Esophagus muscularis mucosa (tissue), 3 donors: ENCODE results near the gene ASAP2.

ENCODE experiments used
- EP300 ChIP-seq: sonication (generic); formaldehyde crosslinking; IDR thresholded peaks from one replicate; pipeline ENCODE4 v1.6.1; 2017; ENCODE audit warnings: antibody characterized with exemption
- TF ChIP-seq, protein P1 (sequence below), 3 experiments: fragments of 200-600 bp in 2 of 3; fragments of 450-650 bp in 1 of 3; sonication (generic) in 2 of 3; IDR thresholded peaks; one replicate each; pipeline ENCODE4 v1.5.1; 2017 to 2019; ENCODE audit warnings: antibody characterized with exemption in 3 of 3, mild to moderate bottlenecking in 2 of 3, moderate library complexity in 1 of 3

DNA sequence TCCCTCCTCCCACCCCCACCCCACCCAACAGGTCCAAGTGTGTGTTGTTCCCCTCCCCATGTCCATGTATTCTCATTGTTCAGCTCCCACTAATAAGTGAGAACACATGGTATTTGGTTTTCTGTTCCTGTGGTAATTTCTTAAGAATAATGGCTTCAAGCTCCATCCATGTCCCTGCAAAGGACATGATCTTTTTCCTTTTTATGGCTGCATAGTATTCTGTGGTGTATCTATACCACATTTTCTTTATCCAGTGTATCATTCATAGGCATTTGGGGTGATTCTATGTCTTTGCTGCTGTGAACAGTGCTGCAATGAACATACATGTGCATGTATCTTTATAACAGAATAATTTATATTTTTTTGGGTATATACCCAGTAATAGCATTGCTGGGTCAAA, 12.3 kb upstream of the ASAP2 start:
- TF ChIP-seq, protein P1, sequence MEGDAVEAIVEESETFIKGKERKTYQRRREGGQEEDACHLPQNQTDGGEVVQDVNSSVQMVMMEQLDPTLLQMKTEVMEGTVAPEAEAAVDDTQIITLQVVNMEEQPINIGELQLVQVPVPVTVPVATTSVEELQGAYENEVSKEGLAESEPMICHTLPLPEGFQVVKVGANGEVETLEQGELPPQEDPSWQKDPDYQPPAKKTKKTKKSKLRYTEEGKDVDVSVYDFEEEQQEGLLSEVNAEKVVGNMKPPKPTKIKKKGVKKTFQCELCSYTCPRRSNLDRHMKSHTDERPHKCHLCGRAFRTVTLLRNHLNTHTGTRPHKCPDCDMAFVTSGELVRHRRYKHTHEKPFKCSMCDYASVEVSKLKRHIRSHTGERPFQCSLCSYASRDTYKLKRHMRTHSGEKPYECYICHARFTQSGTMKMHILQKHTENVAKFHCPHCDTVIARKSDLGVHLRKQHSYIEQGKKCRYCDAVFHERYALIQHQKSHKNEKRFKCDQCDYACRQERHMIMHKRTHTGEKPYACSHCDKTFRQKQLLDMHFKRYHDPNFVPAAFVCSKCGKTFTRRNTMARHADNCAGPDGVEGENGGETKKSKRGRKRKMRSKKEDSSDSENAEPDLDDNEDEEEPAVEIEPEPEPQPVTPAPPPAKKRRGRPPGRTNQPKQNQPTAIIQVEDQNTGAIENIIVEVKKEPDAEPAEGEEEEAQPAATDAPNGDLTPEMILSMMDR (IDR thresholded peaks at IDR 0.05) = no peak
- no peak for TF ChIP-seq EP300
